Measurements from ENCODE around the gene TPST2. TPM values are rescaled to one million over a fixed set of nuclear protein-coding genes. Genes with fewer than 3 reads are reported as not detected.

Gene TPST2
- total and polyA plus RNA-seq, 10 of the 15 experiments (the other 5 are each of a cell fraction or from before 2014, with no cell fraction given): 6.3 to 33.7 (median 28.4) TPM

GRCh38 chr22:26615149-26615548, 25.2 kb upstream of the TPST2 start:
- WGBS (ENCODE audit: insufficient coverage, insufficient replicate concordance, low lambda C conversion rate, missing lambda C conversion rate): 16% methylated on average over 5 of the region's 5 CpGs
- ChIA-PET POLR2A (no interaction called here), RAD21 (ENCODE audit: unreplicated experiment) (interaction anchor here (0.7 to 1.0 kb wide), 2 partner anchors 23 to 285 kb away, joined by 3 read pairs; no protein-coding TSS in a partner anchor), CTCF (no interaction called here), SMC1A (ENCODE audit: uncharacterized antibody, unreplicated experiment) (interaction anchor here (1.1 kb wide), 1 partner anchor 9 kb away, joined by 3 read pairs; no protein-coding TSS in a partner anchor)
- H3K79me2 ChIP-seq (ENCODE audit: control insufficient read depth, insufficient read depth, low read length): no peaks in the 10 kb centered on the region
- BruUV-seq (replicated peaks): no TSS peak
- peak overlapping the region; percentile 17; the same call in 1 of the 2 replicates for H3K4me2 ChIP-seq (ENCODE audit: control insufficient read depth, insufficient read depth)
- intact Hi-C loops (cut with micrococcal nuclease; ENCODE audit: unreplicated experiment): no loop called here
- in situ Hi-C loops (cut with MboI): no loop called here
- no peak overlapping the region for H3K4me3 ChIP-seq
- FAIRE-seq (no peak), DNase-seq (ENCODE audit: low read depth, low spot score) (peak; percentile 48), ATAC-seq (peak; percentile 61)
- H3K4me1 ChIP-seq (ENCODE audit: control insufficient read depth, insufficient read depth, low read length): peaks cover 29% of the 10 kb centered on the region
- no peaks in the 10 kb centered on the region for H3K27me3 ChIP-seq (replicated peaks in 1 of 2; ENCODE audit: control insufficient read depth in 2 of 2, insufficient read depth in 2 of 2, low read length in 1 of 2)
- no peaks in the 10 kb centered on the region for H3K36me3 ChIP-seq (ENCODE audit: control insufficient read depth in 2 of 2, insufficient read depth in 2 of 2, low read length in 1 of 2)
- H3K9ac ChIP-seq (ENCODE audit: control insufficient read depth, insufficient read depth, low read length): no peak overlapping the region
- no peaks in the 10 kb centered on the region for H3K9me3 ChIP-seq (replicated peaks; ENCODE audit: control insufficient read depth, insufficient read depth, low read length)
- no peaks in the 10 kb centered on the region for H4K20me1 ChIP-seq (ENCODE audit: control insufficient read depth, insufficient read depth)
- H3K27ac ChIP-seq (ENCODE audit: control insufficient read depth, insufficient read depth): no peak overlapping the region
- H2AFZ ChIP-seq (ENCODE audit: control insufficient read depth, low read depth, low read length): peak overlapping the region; percentile 20; the same call in 1 of the 2 replicates
- peak; percentile 68; the same call in 1 of the 2 replicates for TF ChIP-seq PAX5 (IDR thresholded peaks at IDR 0.05; ENCODE audit: borderline replicate concordance, low read depth, low read length)
- TF ChIP-seq ZSCAN29 (IDR thresholded peaks at IDR 0.05): no peak
- TF ChIP-seq SMAD1 (IDR thresholded peaks at IDR 0.05; ENCODE audit: low read depth, partially characterized antibody): no peak
- 0 out of 2 replicates have a peak, but pooled peaks have one; percentile 49 for TF ChIP-seq GABPA (IDR thresholded peaks at IDR 0.05; ENCODE audit: low read depth)
- TF ChIP-seq NR2F1 (conservative IDR thresholded peaks at IDR 0.05): peak; percentile 79
- no peak for TF ChIP-seq EZH2 (IDR thresholded peaks at IDR 0.05; ENCODE audit: borderline replicate concordance, control insufficient read depth, low read depth, low read length)
- TF ChIP-seq SREBF2 (IDR thresholded peaks at IDR 0.05; ENCODE audit: low read length): no peak
- 0 out of 2 replicates have a peak, but pooled peaks have one; percentile 30 for TF ChIP-seq CREM (IDR thresholded peaks at IDR 0.05; ENCODE audit: low read depth)
- peak; percentile 15 to 79; a peak in 2 of 4 replicates for TF ChIP-seq EP300 (IDR thresholded peaks at IDR 0.05; ENCODE audit: borderline replicate concordance in 1 of 2, control insufficient read depth in 1 of 2, low read depth in 2 of 2, low read length in 2 of 2)
- 0 out of 2 replicates have a peak, but pooled peaks have one; percentile 36 for TF ChIP-seq EED (IDR thresholded peaks at IDR 0.05; ENCODE audit: low read depth)
- TF ChIP-seq TCF3 (IDR thresholded peaks at IDR 0.05; ENCODE audit: borderline replicate concordance, insufficient read depth, low read depth, low read length): peak; percentile 99
- no peak for TF ChIP-seq SUZ12 (IDR thresholded peaks at IDR 0.05; ENCODE audit: unreplicated experiment)
- TF ChIP-seq GATAD2B (conservative IDR thresholded peaks at IDR 0.05; ENCODE audit: low read depth): no peak
- 0 out of 2 replicates have a peak, but pooled peaks have one; percentile 21 for TF ChIP-seq MEF2A (IDR thresholded peaks at IDR 0.05; ENCODE audit: insufficient read depth, low read depth, low read length)
- 0 out of 2 replicates have a peak, but pooled peaks have one; percentile 29 for TF ChIP-seq BCL11A (IDR thresholded peaks at IDR 0.05; ENCODE audit: low read depth, low read length)
- no peak for TF ChIP-seq RFX5 (IDR thresholded peaks at IDR 0.05; ENCODE audit: low read depth, low read length)
- TF ChIP-seq TCF12 (IDR thresholded peaks at IDR 0.05; ENCODE audit: low read depth, low read length): peak; percentile 100
- TF ChIP-seq ETV6 (conservative IDR thresholded peaks at IDR 0.05 in 1 of 2, IDR thresholded peaks at IDR 0.05 in 1 of 2; ENCODE audit: borderline replicate concordance in 1 of 2, low read depth in 1 of 2): no peak
- no peak for TF ChIP-seq RB1 (IDR thresholded peaks at IDR 0.05; ENCODE audit: borderline replicate concordance)
- TF ChIP-seq IRF5 (IDR thresholded peaks at IDR 0.05; ENCODE audit: borderline replicate concordance): no peak
- no peak for TF ChIP-seq IRF3 (IDR thresholded peaks at IDR 0.05)
- TF ChIP-seq NFIC (IDR thresholded peaks at IDR 0.05; ENCODE audit: low read depth, low read length): 0 out of 2 replicates have a peak, but pooled peaks have one; percentile 30
- TF ChIP-seq SUPT20H (IDR thresholded peaks at IDR 0.05; ENCODE audit: borderline replicate concordance, control insufficient read depth, low read depth, low read length): no peak
- peak; percentile 71 for TF ChIP-seq RUNX3 (IDR thresholded peaks at IDR 0.05; ENCODE audit: low read length)
- TF ChIP-seq CHD2 (IDR thresholded peaks at IDR 0.05; ENCODE audit: borderline replicate concordance, low read depth, low read length): no peak
